Mucosa of stomach (tissue), 1 donor: Measurements from ENCODE around the gene PODXL.

Source experiments
- H3K27me3 ChIP-seq: one replicate; pipeline ENCODE4 v1.7.0; 2013; ENCODE audit warnings: mild to moderate bottlenecking, low read length; ENCODE audit not compliant: control insufficient read depth, insufficient read depth
- H3K36me3 ChIP-seq: one replicate; pipeline ENCODE4 v1.7.0; 2013; ENCODE audit warnings: low read length; ENCODE audit not compliant: control insufficient read depth, insufficient read depth
- H3K4me1 ChIP-seq: one replicate; pipeline ENCODE4 v1.7.0; 2013; ENCODE audit warnings: mild to moderate bottlenecking, low read length; ENCODE audit not compliant: control insufficient read depth, insufficient read depth
- H3K4me3 ChIP-seq: one replicate; pipeline ENCODE4 v1.7.0; 2013; ENCODE audit warnings: low read length
- H3K9ac ChIP-seq: one replicate; pipeline ENCODE4 v1.7.0; 2013; ENCODE audit warnings: mild to moderate bottlenecking, low read length, moderate library complexity
- H3K9me3 ChIP-seq: one replicate; pipeline ENCODE4 v1.7.0; 2013; ENCODE audit warnings: mild to moderate bottlenecking, low read length, moderate library complexity; ENCODE audit not compliant: control insufficient read depth
- donor health status: Pancreatic carcinoma.

PODXL gene

DNA sequence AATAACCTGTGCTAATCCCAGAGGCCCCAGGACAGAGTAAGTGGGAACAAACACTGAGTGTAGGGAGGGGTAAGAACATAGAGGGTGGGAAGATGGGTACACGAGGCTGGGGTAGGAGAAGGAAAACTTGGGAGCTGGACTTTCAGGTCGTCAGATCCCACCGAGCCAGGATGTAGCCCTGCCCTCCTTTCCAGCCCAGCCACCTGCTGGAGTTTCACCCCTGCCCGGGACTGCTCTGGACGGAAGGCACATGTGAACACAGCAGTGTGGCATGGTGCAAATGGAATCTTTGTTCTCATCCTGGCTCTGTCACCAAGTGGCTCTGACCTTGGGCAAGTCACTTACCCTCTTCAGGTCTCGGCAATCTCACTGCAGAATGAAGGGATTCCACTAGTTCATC is 52.8 kb downstream of the PODXL start:
- Histone ChIP-seq H3K36me3 (no peaks in the 10 kb centered on the region), H3K27me3 (no peaks in the 10 kb centered on the region), H3K4me1 (peaks cover 12% of the 10 kb centered on the region), H3K9me3 (no peaks in the 10 kb centered on the region), H3K9ac (no peak overlapping the region), H3K4me3 (no peak overlapping the region)

DNA sequence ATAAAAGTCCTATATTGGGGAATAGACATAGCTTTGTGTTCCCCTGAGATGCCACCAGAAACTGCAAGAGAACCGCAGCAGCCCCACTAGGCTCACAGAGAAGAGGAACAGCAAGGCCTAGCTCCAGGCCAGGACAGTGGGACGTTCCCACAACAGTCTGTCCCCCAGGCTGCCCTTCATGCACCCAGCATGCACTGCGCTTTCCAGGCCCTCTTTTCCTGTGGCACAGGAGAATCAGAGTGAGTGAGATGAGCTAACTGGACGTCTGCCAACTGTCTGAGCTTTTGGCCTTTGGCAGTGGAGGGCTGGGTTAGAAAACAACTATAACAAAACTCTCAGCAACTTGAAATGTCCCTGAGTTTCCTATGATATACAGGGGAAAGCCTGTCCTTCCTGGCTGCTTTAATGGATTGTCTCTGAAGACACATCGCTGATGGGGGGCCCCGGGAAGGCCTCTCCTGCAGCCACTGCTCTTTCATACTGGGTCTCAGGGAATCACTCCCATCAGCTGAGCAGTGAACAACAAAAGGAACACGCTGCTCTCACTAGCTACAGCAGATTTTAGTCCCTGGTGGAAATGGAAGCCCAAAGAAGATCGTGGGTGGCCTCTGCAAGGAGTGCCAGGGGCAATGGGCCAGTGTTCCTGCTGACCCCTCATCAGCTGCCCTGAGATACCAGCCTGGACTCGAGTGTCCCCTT is 53.5 kb downstream of the PODXL start:
- Histone ChIP-seq H3K36me3 (peaks cover 3% of the 10 kb centered on the region), H3K27me3 (no peaks in the 10 kb centered on the region), H3K9me3 (no peaks in the 10 kb centered on the region), H3K4me1 (peaks cover 10% of the 10 kb centered on the region), H3K4me3 (no peak overlapping the region), H3K9ac (no peak overlapping the region)

DNA sequence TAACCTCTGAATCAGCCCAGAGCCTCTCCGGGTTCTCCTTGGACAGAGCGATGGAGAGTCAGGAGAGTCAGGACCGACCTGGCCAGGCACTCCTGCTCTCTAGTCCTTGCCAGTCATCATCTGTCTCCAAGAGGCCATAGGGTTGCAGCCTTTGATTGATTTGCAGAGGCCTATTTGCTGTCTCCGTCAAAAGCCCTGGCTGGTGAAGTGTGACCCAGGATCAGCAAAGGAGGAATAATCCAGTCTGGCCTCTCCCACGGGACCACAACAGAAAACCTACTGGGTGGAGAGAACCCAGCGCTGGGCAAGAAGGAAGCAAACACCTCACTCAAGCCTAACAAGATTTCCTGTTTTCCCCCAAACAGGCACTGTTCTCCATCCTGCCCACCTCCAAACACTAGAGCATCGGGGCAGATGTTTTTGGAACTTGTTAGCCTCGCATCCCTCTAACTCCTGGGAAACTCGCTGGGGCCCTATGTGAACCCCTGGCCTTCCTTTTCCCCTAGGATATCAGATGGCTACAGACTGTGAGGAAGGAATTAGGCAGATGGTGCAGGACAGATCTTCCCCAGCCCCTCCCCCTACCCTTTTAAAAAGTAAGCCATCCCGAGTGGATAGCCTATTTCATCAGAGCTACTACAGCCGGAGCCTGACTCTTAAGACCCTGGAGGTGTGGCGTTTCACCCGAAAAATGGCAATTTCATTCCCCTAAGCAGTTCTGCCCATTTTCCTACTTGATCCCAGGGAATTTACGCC is 54.3 kb downstream of the PODXL start:
- no peak overlapping the region for H3K9ac ChIP-seq
- H3K4me3 ChIP-seq, result no peak overlapping the region
- no peaks in the 10 kb centered on the region for H3K27me3 ChIP-seq
- H3K36me3 ChIP-seq, result peaks cover 5% of the 10 kb centered on the region
- H3K9me3 ChIP-seq, result no peaks in the 10 kb centered on the region
- H3K4me1 ChIP-seq, result peaks cover 5% of the 10 kb centered on the region

- Histone ChIP-seq H3K9ac (no peak overlapping the region), H3K36me3 (peaks cover 5% of the 10 kb centered on the region), H3K27me3 (no peaks in the 10 kb centered on the region), H3K9me3 (no peaks in the 10 kb centered on the region), H3K4me3 (no peak overlapping the region), H3K4me1 (no peaks in the 10 kb centered on the region)
Observed at GRCh38 chr7:131501422-131501821, 55.0 kb downstream of the PODXL start.

GRCh38 chr7:131500357-131500756 is 56.1 kb downstream of the PODXL start:
- H3K27me3 ChIP-seq, result no peaks in the 10 kb centered on the region

GRCh38 chr7:131499801-131500200 is 56.6 kb downstream of the PODXL start:
- Histone ChIP-seq H3K36me3 (peaks cover 5% of the 10 kb centered on the region), H3K9me3 (no peaks in the 10 kb centered on the region), H3K4me3 (no peak overlapping the region), H3K9ac (no peak overlapping the region), H3K4me1 (no peaks in the 10 kb centered on the region), H3K27me3 (no peaks in the 10 kb centered on the region)

More at GRCh38 chr7:131500357-131500756, 56.1 kb downstream of the PODXL start:
- Histone ChIP-seq H3K4me3 (no peak overlapping the region), H3K36me3 (peaks cover 5% of the 10 kb centered on the region), H3K4me1 (no peaks in the 10 kb centered on the region), H3K9me3 (no peaks in the 10 kb centered on the region), H3K9ac (no peak overlapping the region)

DNA sequence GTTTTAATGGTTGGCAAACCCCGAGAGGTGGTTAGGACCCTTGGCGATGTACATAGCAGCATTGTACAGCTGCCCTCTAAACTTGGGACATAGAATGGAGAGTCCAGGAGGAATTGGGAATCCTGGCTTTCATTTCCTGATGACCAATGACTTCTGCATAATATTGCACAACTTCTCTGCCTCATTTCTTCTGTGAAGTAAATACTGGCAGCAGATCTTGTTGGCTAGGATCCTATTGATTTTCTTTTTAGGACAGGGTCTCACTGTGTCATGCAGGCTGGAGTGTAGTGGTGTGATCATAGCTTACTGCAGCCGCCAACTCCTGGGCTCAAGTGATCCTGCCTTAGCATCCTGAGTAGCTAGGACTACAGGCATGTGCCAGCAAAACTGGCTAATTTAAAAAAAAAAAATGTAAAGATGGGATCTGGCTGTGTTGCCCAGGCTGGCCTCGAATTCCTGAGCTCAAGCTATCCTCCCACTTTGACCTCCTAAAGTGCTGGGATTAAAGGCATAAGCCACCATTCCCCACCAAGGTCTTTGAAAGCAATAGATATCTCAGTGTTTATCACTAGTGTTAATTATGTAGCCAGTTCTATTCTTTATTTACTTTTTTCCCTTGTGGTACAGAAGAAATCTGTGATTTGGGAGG is 58.1 kb downstream of the PODXL start:
- no peaks in the 10 kb centered on the region for H3K4me1 ChIP-seq
- H3K27me3 ChIP-seq, result no peaks in the 10 kb centered on the region
- H3K9me3 ChIP-seq, result no peaks in the 10 kb centered on the region
- H3K4me3 ChIP-seq, result no peak overlapping the region
- no peak overlapping the region for H3K9ac ChIP-seq
- peaks cover 5% of the 10 kb centered on the region for H3K36me3 ChIP-seq

DNA sequence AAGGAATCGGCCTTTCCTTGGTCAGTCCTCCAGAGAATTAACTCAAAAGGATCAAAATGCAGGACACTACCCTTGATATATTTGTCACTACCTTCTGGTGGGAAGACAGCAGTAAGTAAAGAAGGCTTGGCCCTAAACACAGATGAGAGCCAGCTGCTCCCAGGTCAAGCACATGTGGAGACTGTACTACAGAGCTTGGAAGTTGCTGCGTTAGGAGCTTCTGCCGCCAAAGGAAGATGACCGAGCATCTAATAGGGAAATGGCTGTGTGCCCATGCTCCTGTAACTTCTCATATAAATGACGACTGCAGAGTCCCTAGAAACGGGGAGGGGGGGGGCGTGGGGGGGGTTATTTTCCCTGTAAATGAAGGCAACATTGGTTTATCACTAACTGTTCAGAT is 59.0 kb downstream of the PODXL start:
- no peak overlapping the region for H3K9ac ChIP-seq
- peaks cover 5% of the 10 kb centered on the region for H3K36me3 ChIP-seq
- H3K4me1 ChIP-seq, result no peaks in the 10 kb centered on the region
- H3K4me3 ChIP-seq, result no peak overlapping the region
- no peaks in the 10 kb centered on the region for H3K9me3 ChIP-seq
- H3K27me3 ChIP-seq, result no peaks in the 10 kb centered on the region

GRCh38 chr7:131495669-131496498 is 60.5 kb downstream of the PODXL start:
- H3K4me3 ChIP-seq, result no peak overlapping the region
- H3K27me3 ChIP-seq, result no peaks in the 10 kb centered on the region
- H3K9me3 ChIP-seq, result no peaks in the 10 kb centered on the region
- H3K36me3 ChIP-seq, result peaks cover 5% of the 10 kb centered on the region
- no peak overlapping the region for H3K9ac ChIP-seq
- H3K4me1 ChIP-seq, result no peaks in the 10 kb centered on the region

DNA sequence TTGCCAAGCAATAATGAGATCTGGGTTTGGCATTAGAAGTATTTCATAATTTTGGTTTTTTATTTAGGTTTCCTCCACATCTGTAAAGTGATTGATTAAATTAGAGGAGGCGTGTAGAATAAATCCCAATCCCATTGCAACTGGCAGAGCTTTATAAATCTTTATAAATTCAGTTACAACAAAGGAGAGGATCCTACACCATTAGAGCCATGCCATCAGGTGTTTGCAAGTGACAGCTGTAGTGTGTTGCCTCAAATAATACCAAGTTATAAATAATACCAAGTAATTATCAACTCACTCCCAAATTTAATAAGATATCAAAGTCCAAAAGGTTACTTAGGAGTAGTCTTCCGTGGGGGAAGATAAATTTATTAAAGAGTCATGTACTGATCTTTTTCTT is 62.2 kb downstream of the PODXL start:
- no peak overlapping the region for H3K4me3 ChIP-seq
- no peaks in the 10 kb centered on the region for H3K9me3 ChIP-seq
- H3K36me3 ChIP-seq, result peaks cover 5% of the 10 kb centered on the region
- H3K9ac ChIP-seq, result no peak overlapping the region
- H3K27me3 ChIP-seq, result no peaks in the 10 kb centered on the region
- no peaks in the 10 kb centered on the region for H3K4me1 ChIP-seq

GRCh38 chr7:131493581-131493980 is 62.8 kb downstream of the PODXL start:
- no peaks in the 10 kb centered on the region for H3K27me3 ChIP-seq
- no peak overlapping the region for H3K4me3 ChIP-seq
- peaks cover 5% of the 10 kb centered on the region for H3K36me3 ChIP-seq
- no peak overlapping the region for H3K9ac ChIP-seq
- H3K4me1 ChIP-seq, result no peaks in the 10 kb centered on the region
- H3K9me3 ChIP-seq, result no peaks in the 10 kb centered on the region
